Left lung (tissue), 10 donors: ENCODE results near the gene RPS27L. TPM values are rescaled to one million over a fixed set of nuclear protein-coding genes. Genes with fewer than 3 reads are reported as not detected.

ENCODE experiments used
- ATAC-seq: fragments of 200-7000 bp; cut with Tn5 transposase; one replicate; pipeline ENCODE4 v1.9.1; 2020; ENCODE audit warnings: moderate library complexity
- DNase-seq, 4 donors: peaks; one replicate each; pipeline ENCODE4 v3.0.0-alpha.2; 2013 to 2020
- H3K27ac ChIP-seq, 2 donors: fragments of 200-600 bp; sonication (generic) in 1 of 2; one replicate each; pipeline versions ENCODE4 v1.5.0 to v1.8.0; 2020 to 2021
- H3K27me3 ChIP-seq, 2 donors: fragments of 200-600 bp; sonication (generic) in 1 of 2; one replicate each; pipeline versions ENCODE4 v1.5.0 to v1.8.0; 2020 to 2021
- H3K36me3 ChIP-seq, 2 donors: fragments of 200-600 bp; sonication (generic) in 1 of 2; one replicate each; pipeline versions ENCODE4 v1.5.0 to v1.8.0; 2020 to 2021
- H3K4me1 ChIP-seq, 2 donors: fragments of 200-600 bp; one replicate each; pipeline ENCODE4 v1.8.0; 2021
- H3K4me3 ChIP-seq, 2 donors: fragments of 200-600 bp; sonication (generic) in 1 of 2; one replicate each; pipeline versions ENCODE4 v1.5.0 to v1.8.0; 2020 to 2021; ENCODE audit warnings: mild to moderate bottlenecking in 1 of 2
- H3K9me3 ChIP-seq, 2 donors: fragments of 200-600 bp; sonication (generic) in 1 of 2; one replicate each; pipeline versions ENCODE4 v1.5.0 to v1.8.0; 2020 to 2021
- CTCF ChIP-seq, 2 donors: fragments of 200-600 bp; sonication (generic) in 1 of 2; IDR thresholded peaks; one replicate each; pipeline versions ENCODE4 v1.5.0 to v1.8.0; 2021; ENCODE audit warnings: antibody characterized with exemption in 2 of 2
- intact Hi-C, 2 donors: fragments of 100-400 bp; cut with DNase I; formaldehyde crosslinking; loops; one replicate each; pipeline versions ENCODE4 v1.11.2 to v1.14.2; 2022
- polyA plus RNA-seq, 6 donors: library from polyadenylated mRNA; unstranded; fragments of 120-200 nt; gene quantifications; one replicate each; pipeline ENCODE4 v1.2.1, GENCODE V29; 2013; ENCODE audit not compliant: insufficient read length in 6 of 6
- total RNA-seq, 2 donors: library from RNA; stranded (reverse); fragmentation: NEBNext Ultra II Directional; extraction: Animal tissue kit (Norgen Biotek cat#: 25700); gene quantifications; one replicate each; pipeline ENCODE4 v1.2.1, GENCODE V29; 2021
- donor health status: DM: no; HTN: yes; CAD: no.
- donor health status: DM: no; HTN: no; CAD: no.

The RPS27L gene
- total and polyA plus RNA-seq, 8 donors: 74.8 to 242 (median 82.7) TPM

- intact Hi-C loops: no loop called here
- no peak for TF ChIP-seq CTCF (IDR thresholded peaks at IDR 0.05)
Observed at GRCh38 chr15:63195569-63196015, 38.3 kb upstream of the RPS27L start.

GRCh38 chr15:63194880-63195568, 37.7 kb upstream of the RPS27L start:
- Histone ChIP-seq H3K4me1 (peaks cover 37 to 91% of the 10 kb centered on the region in 2 donors), H3K9me3 (no peaks in the 10 kb centered on the region), H3K36me3 (no peaks in the 10 kb centered on the region), H3K4me3 (no peak overlapping the region), H3K27ac (peak overlapping the region; percentile 55 to 87), H3K27me3 (no peaks in the 10 kb centered on the region)
- intact Hi-C loops: no loop called here
- peak in 2 of 4 donors; percentile 64 to 70 for DNase-seq
- TF ChIP-seq CTCF (IDR thresholded peaks at IDR 0.05): no peak
- no peak for ATAC-seq

More at GRCh38 chr15:63195569-63196015, 38.3 kb upstream of the RPS27L start:
- H3K4me1 ChIP-seq: peaks cover 37 to 91% of the 10 kb centered on the region in 2 donors
- H3K27me3 ChIP-seq: no peaks in the 10 kb centered on the region
- ATAC-seq (no peak), DNase-seq (no peak)
- no peaks in the 10 kb centered on the region for H3K9me3 ChIP-seq
- H3K4me3 ChIP-seq: no peak overlapping the region
- H3K27ac ChIP-seq: peak overlapping the region; percentile 55 to 87
- H3K36me3 ChIP-seq: no peaks in the 10 kb centered on the region

- Histone ChIP-seq H3K27me3 (no peaks in the 10 kb centered on the region), H3K36me3 (no peaks in the 10 kb centered on the region), H3K4me1 (peaks cover 36 to 91% of the 10 kb centered on the region in 2 donors), H3K27ac (peak overlapping the region; percentile 55 to 87), H3K9me3 (no peaks in the 10 kb centered on the region), H3K4me3 (no peak overlapping the region)
- intact Hi-C loops: no loop called here
- no peak for ATAC-seq
- no peak for DNase-seq
- TF ChIP-seq CTCF (IDR thresholded peaks at IDR 0.05): no peak
Observed at GRCh38 chr15:63194302-63194701, 37.0 kb upstream of the RPS27L start.

- ATAC-seq (no peak), DNase-seq (no peak)
- peak overlapping the region; percentile 55 to 87 for H3K27ac ChIP-seq
- H3K4me3 ChIP-seq: peak overlapping the region in 1 of 2 donors; percentile 68
- H3K36me3 ChIP-seq: no peaks in the 10 kb centered on the region
- intact Hi-C loops: no loop called here
- peaks cover 20 to 81% of the 10 kb centered on the region in 2 donors for H3K4me1 ChIP-seq
- H3K27me3 ChIP-seq: no peaks in the 10 kb centered on the region
- TF ChIP-seq CTCF (IDR thresholded peaks at IDR 0.05): no peak
- H3K9me3 ChIP-seq: no peaks in the 10 kb centered on the region
Observed at GRCh38 chr15:63192619-63193206, 35.4 kb upstream of the RPS27L start.

GRCh38 chr15:63191895-63192618, 34.8 kb upstream of the RPS27L start:
- TF ChIP-seq CTCF (IDR thresholded peaks at IDR 0.05): no peak
- intact Hi-C loops: no loop called here
- ATAC-seq: no peak
- peak overlapping the region; percentile 67 to 87 for H3K27ac ChIP-seq
- no peaks in the 10 kb centered on the region for H3K36me3 ChIP-seq
- no peaks in the 10 kb centered on the region for H3K27me3 ChIP-seq
- no peak for DNase-seq
- H3K4me3 ChIP-seq: peak overlapping the region in 1 of 2 donors; percentile 68
- H3K4me1 ChIP-seq: peaks cover 19 to 74% of the 10 kb centered on the region in 2 donors
- no peaks in the 10 kb centered on the region for H3K9me3 ChIP-seq
